GM13977 (cell line): ENCODE data around the gene CNTF.

ENCODE experiments used
- DNase-seq: peaks from one replicate; pipeline ENCODE4 v3.0.0; 2012; ENCODE audit warnings: low spot score
- CTCF ChIP-seq: IDR thresholded peaks from 2 replicates; pipeline ENCODE4 v1.5.1; 2012; ENCODE audit warnings: mild to moderate bottlenecking, control low read depth; ENCODE audit not compliant: insufficient read depth; ENCODE audit errors: extremely low read depth, missing control alignments
- in situ Hi-C: fragments of 300-500 bp; cut with MboI; formaldehyde crosslinking; loops from one replicate; pipeline ENCODE4 v1.12.0; 2022; ENCODE audit warnings: low sequenced_read_pairs, low pct_unique_long_range_greater_than_20kb, mixed read lengths, inconsistent platforms; ENCODE audit not compliant: unreplicated experiment

The CNTF gene

GRCh38 chr11:58586998-58587397 lies 35.5 kb upstream of the CNTF start:
- in situ Hi-C loops, result no loop called here

GRCh38 chr11:58591659-58592058 lies 30.8 kb upstream of the CNTF start:
- in situ Hi-C loops, result no loop called here
- DNase-seq, result no peak
- no peak for TF ChIP-seq CTCF

More at GRCh38 chr11:58586998-58587397, 35.5 kb upstream of the CNTF start:
- no peak for TF ChIP-seq CTCF
- DNase-seq, result no peak

DNA sequence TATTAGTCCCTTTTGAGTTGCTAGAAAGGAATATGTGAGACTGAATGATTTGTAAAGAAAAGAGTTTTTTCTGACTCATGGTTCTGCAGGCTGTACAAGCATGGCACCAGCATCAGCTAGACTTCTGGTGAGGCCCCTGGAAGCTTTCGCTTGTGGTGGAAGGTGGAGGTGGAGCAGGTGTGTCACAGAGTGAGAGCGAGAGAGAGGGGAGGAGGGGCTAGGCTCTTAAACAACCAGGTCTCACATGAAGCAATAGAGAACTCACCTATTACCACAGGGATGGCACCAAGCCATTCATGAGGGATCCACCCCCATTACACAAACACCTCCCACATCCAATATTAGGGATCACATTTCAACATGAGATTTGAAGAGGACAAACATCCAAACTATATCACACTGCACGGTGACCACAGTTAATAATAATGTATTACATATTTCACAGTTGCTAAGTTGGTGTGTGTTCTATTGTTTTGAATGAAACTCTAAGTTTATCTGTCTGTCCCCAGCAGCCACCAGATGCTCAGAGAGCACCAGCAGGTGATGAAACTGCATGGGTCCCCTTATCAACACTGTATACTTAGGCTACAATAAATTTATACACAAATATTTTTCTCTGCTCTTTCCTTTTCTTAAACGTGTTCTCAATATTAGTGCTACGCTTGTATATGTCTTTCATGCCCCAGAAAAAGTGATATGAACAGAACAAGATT lies 29.5 kb upstream of the CNTF start:
- in situ Hi-C loops, result no loop called here
- DNase-seq, result no peak

GRCh38 chr11:58594826-58595225 lies 27.6 kb upstream of the CNTF start:
- TF ChIP-seq CTCF, result no peak
- no peak for DNase-seq
- in situ Hi-C loops, result no loop called here

More for the DNA sequence above, 29.5 kb upstream of the CNTF start:
- no peak for TF ChIP-seq CTCF

GRCh38 chr11:58596621-58597020 lies 25.8 kb upstream of the CNTF start:
- no peak for TF ChIP-seq CTCF
- DNase-seq, result no peak
- in situ Hi-C loops, result no loop called here

DNA sequence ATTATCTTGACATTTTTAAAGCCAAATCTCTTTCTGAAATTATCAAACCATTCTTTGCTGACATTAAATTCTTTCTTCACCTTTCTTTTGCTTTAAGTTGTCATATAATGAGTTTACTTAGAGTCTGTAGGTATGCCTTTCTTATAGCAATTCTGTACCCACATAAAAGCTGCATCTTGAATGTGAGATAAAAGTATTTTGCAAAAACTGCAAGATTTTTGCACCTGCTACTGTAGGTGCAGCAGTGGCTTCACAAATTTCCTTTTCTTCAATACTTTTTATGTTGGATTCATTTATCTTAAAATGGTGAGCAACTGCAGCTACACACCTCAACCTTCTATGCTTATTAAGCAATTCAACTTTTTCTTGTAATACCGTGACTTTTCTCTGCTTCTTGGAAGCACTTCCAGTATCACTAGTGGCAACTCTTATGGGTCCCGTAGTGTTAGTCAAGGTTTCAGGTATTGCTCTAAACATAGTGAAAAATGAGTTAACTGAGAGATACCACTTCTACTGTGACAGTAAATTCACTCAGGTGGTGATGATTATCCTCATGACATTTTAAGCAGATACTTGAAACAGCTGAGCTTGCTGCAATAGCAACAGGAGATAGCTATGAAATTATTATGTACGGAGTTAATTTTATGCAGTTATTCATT lies 24.9 kb upstream of the CNTF start:
- DNase-seq, result no peak
- no peak for TF ChIP-seq CTCF
- in situ Hi-C loops, result no loop called here

GRCh38 chr11:58600510-58600909 lies 22.0 kb upstream of the CNTF start:
- in situ Hi-C loops, result no loop called here
- no peak for TF ChIP-seq CTCF
- no peak for DNase-seq
